K562 (cell line): ENCODE results near the gene CKAP2. TPM values are rescaled to one million over a fixed set of nuclear protein-coding genes. Genes with fewer than 3 reads are reported as not detected.
A peak's percentile ranks its signal among the peaks of the same experiment; 100 is the strongest.
"Not testable (repeated sequence)": the region's sequence is repeated elsewhere in the genome, so short reads cannot be mapped to it uniquely, and the experiment has no call there.

Experiments
- ATAC-seq: fragments of 200-7000 bp; cut with Tn5 transposase; 3 replicates; pipeline ENCODE4 v1.9.1; 2020; ENCODE audit warnings: moderate library complexity
- BruUV-seq: library from RNA; stranded (reverse); fragments of 400-500 nt; replicated peaks from 2 replicates; lab custom pipeline; 2021; lab: Mats Ljungman, UMichigan
- CTCF ChIA-PET: fragments of 300-600 bp; formaldehyde crosslinking; extraction: SDS; loops from one replicate; lab custom pipeline; 2021; ENCODE audit warnings: low intra/inter-chr PET ratio; lab: Yijun Ruan, JAX
- POLR2A ChIA-PET: fragments of 300-600, 350-650 bp; sonication (Branson Sonifier 250); formaldehyde crosslinking; extraction: SDS; loops from one replicate; lab custom pipeline; 2021; ENCODE audit warnings: antibody characterized with exemption, inconsistent platforms; lab: Yijun Ruan, JAX
- DNase-seq, 4 experiments: peaks; one replicate each; pipeline versions ENCODE4 v3.0.0 to v3.0.0-alpha.2; 2011 to 2018; ENCODE audit warnings: low spot score in 3 of 4, mixed read lengths in 3 of 4; ENCODE audit errors: extremely low read depth in 1 of 4
- FAIRE-seq: peaks from 2 replicates; lab custom pipeline; 2011; peaks lifted over from hg19 to GRCh38; lab: Jason Lieb, UNC
- H2AFZ ChIP-seq: 2 replicates; pipeline ENCODE4 v1.6.0; 2011; ENCODE audit warnings: low read depth, low read length, control low read depth, inconsistent platforms
- H3K27ac ChIP-seq: fragments of 200-600 bp; 3 replicates; pipeline ENCODE4 v1.8.0; 2011; ENCODE audit warnings: low read depth, mild to moderate bottlenecking, control low read depth, inconsistent platforms, low read length, moderate library complexity, mixed read lengths; ENCODE audit errors: extremely low read depth
- H3K27me3 ChIP-seq, 2 experiments: fragments of 300-600 bp in 1 of 2; 2 replicates in 1 of 2; 3 replicates in 1 of 2; pipeline versions ENCODE4 v1.6.0 to v1.8.0; 2011; ENCODE audit warnings: inconsistent platforms in 2 of 2, low read length in 2 of 2, mild to moderate bottlenecking in 1 of 2, mixed read lengths in 1 of 2, moderate library complexity in 1 of 2; ENCODE audit not compliant: control insufficient read depth in 2 of 2, insufficient read depth in 2 of 2
- H3K36me3 ChIP-seq: fragments of 300-600 bp; 3 replicates; pipeline ENCODE4 v1.8.0; 2011; ENCODE audit warnings: mild to moderate bottlenecking, low read length, inconsistent platforms; ENCODE audit not compliant: control insufficient read depth, insufficient read depth
- H3K4me1 ChIP-seq, 2 experiments: fragments of 200-600 bp in 1 of 2; replicated peaks in 1 of 2; 2 replicates in 1 of 2; 3 replicates in 1 of 2; pipeline versions ENCODE4 v1.5.1 to v1.8.0; 2011; ENCODE audit warnings: inconsistent platforms in 2 of 2, low read length in 2 of 2, mild to moderate bottlenecking in 1 of 2, mixed read lengths in 1 of 2, moderate library complexity in 1 of 2; ENCODE audit not compliant: control insufficient read depth in 2 of 2, insufficient read depth in 2 of 2
- H3K4me2 ChIP-seq: 2 replicates; pipeline ENCODE4 v1.6.1; 2011; ENCODE audit warnings: low read length, control low read depth, inconsistent platforms, mixed read lengths; ENCODE audit not compliant: insufficient read depth
- H3K4me3 ChIP-seq: fragments of 200-600 bp; sonication (generic), shearing (Covaris generic); 2 replicates; pipeline ENCODE4 v1.5.1; 2016; ENCODE audit warnings: control low read depth, inconsistent platforms
- H3K79me2 ChIP-seq: fragments of 200-600 bp; 3 replicates; pipeline ENCODE4 v1.8.0; 2011; ENCODE audit warnings: low read length, inconsistent platforms; ENCODE audit not compliant: control insufficient read depth, insufficient read depth
- H3K9ac ChIP-seq, 2 experiments: 2 replicates each; pipeline versions ENCODE4 v1.6.0 to v1.6.1; 2011; ENCODE audit warnings: low read depth in 2 of 2, low read length in 2 of 2, control low read depth in 1 of 2, inconsistent platforms in 1 of 2, mild to moderate bottlenecking in 1 of 2, mixed read lengths in 1 of 2; ENCODE audit not compliant: insufficient read depth in 1 of 2
- H3K9me1 ChIP-seq: one replicate; pipeline ENCODE4 v1.6.0; 2011; ENCODE audit warnings: inconsistent platforms, mild to moderate bottlenecking, low read length, moderate library complexity; ENCODE audit not compliant: control insufficient read depth, insufficient read depth
- H3K9me3 ChIP-seq: replicated peaks from 2 replicates; pipeline ENCODE4 v1.5.1; 2011; ENCODE audit warnings: low read depth, low read length, inconsistent platforms; ENCODE audit not compliant: control insufficient read depth, insufficient read depth
- H4K20me1 ChIP-seq: replicated peaks from 2 replicates; pipeline ENCODE4 v1.6.1; 2011; ENCODE audit warnings: low read length, inconsistent platforms, mixed read lengths; ENCODE audit not compliant: control insufficient read depth, insufficient read depth
- ZNF146 ChIP-seq: IDR thresholded peaks from one replicate; pipeline ENCODE4 v1.6.1; 2018; ENCODE audit warnings: missing compliant biosample characterization; ENCODE audit not compliant: unreplicated experiment
- WGBS: fragments of 100-300 bp; shearing (Covaris generic); methylation state at CpG from one replicate; pipeline ENCODE4 v1.1.6; 2016; ENCODE audit warnings: low coverage, mixed read lengths; ENCODE audit not compliant: insufficient coverage; ENCODE audit errors: missing lambda C conversion rate; 5-methylcytosine and 5-hydroxymethylcytosine counted together
- in situ Hi-C: fragments of 300-500 bp; cut with MboI; formaldehyde crosslinking; loops from 4 replicates; pipeline ENCODE4 v1.15.0; 2018; ENCODE audit warnings: inconsistent platforms, mixed read lengths
- intact Hi-C: fragments of 100-400 bp; cut with micrococcal nuclease; formaldehyde crosslinking; loops from 2 replicates; pipeline ENCODE4 v1.14.2; 2022
- polyA plus RNA-seq, 8 experiments: library from polyadenylated mRNA; depleted of rRNA in 4 of 8; stranded (reverse) in 5 of 8; unstranded in 3 of 8; fragments of >200 nt; fragmentation: Nextera tagmentation in 2 of 8; fragmentation: Illumina TruSeq in 1 of 8; extraction: Ambion mirVana in 2 of 8; extraction: Trizol in 1 of 8; gene quantifications; 2 replicates each; pipeline versions ENCODE4 v1.2.1 to v1.2.3, GENCODE V29; 2011 to 2014; ENCODE audit warnings: inconsistent platforms in 1 of 8, missing spikeins in 1 of 8
- total RNA-seq, 7 experiments: library from RNA; depleted of rRNA in 6 of 7; stranded (reverse); fragments of >200 nt in 6 of 7; fragmentation: Illumina TruSeq in 2 of 7; extraction: Trizol in 2 of 7; gene quantifications; 2 replicates each; pipeline versions ENCODE4 v1.2.1 to v1.2.3, GENCODE V29; 2011 to 2021; ENCODE audit warnings: low replicate concordance in 1 of 7

The CKAP2 gene
- total and polyA plus RNA-seq, 9 of the 15 experiments (the other 6 are each of a cell fraction or from before 2014, with no cell fraction given) = 21.9 to 63.5 (median 34.8) TPM

DNA sequence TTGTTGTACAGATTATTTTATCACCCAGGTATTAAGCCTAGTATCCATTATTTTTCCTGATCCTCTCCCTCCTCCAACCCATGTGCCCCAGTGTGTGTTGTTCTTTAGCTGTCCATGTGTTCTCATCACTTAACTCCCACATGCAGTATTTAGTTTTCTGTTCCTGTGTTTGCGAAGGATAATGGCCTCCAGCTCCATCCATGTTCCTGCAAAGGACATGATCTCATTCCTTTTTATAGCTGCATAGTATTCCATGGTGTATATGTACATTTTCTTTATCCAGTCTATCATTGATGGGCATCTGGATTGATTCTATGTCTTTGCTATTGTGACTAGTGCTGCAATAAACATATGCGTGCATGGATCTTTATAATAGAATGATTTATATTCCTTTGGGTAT lies 13.2 kb downstream of the CKAP2 start:
- POLR2A ChIA-PET = interaction anchor here (1.0 kb wide), 1 partner anchor 9 kb away, joined by 3 read pairs; no protein-coding TSS in a partner anchor

DNA sequence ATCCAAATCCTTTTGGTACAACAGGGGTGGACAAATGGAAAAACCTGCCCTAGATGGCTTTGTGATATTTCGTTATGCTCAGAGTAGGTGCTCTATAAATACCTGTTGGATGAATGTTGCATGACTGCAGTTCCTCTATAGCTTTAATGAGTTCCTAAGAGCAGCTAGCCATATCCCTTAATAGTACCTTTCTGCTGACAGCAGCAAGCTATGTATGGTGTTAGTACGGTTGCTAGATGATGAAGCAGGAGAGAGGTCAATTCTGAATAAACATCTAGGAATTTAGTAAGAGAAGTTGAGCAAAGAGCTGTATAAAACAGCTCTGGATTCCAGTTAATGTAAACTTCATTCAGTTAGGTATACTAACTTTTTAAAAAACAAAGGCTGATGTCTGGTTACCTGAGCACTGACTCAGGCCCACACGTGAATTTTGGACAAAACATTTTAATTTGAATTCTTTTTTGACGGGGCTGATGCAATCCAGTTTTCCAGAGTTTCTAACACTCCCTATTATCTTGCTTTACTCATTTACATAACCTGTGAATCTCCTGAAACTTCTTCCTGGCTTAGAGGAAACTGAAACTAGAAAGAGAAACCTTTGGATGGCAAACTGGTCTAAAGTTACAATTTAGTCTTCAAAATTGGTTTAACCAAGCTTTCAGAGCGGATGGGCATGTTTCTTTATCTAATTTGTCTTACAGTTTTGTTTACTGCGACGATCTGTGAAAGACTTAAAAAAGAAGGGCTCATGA lies 25.6 kb downstream of the CKAP2 start:
- intact Hi-C loops, H3K4me1 ChIP-seq, H3K27me3 ChIP-seq, H2AFZ ChIP-seq, POLR2A ChIA-PET, H3K79me2 ChIP-seq, BruUV-seq, H4K20me1 ChIP-seq, H3K36me3 ChIP-seq, in situ Hi-C loops, ATAC-seq, H3K9me3 ChIP-seq, FAIRE-seq, CTCF ChIA-PET, DNase-seq, H3K4me3 ChIP-seq, H3K27ac ChIP-seq, H3K4me2 ChIP-seq, H3K9me1 ChIP-seq, H3K9ac ChIP-seq: not testable (repeated sequence)
- WGBS = 67% methylated on average over 6 of the region's 7 CpGs

More for the DNA sequence above, 13.2 kb downstream of the CKAP2 start:
- H3K4me3 ChIP-seq, H3K9ac ChIP-seq, ATAC-seq, H2AFZ ChIP-seq, in situ Hi-C loops, intact Hi-C loops, H3K27ac ChIP-seq, H3K4me1 ChIP-seq, FAIRE-seq, H3K27me3 ChIP-seq, CTCF ChIA-PET, H3K4me2 ChIP-seq, DNase-seq, BruUV-seq: not testable (repeated sequence)
- 0 out of 3 replicates have a peak, but pooled peaks cover 11% of the 10 kb centered on the region for H3K79me2 ChIP-seq
- H3K36me3 ChIP-seq = peaks cover 70% of the 10 kb centered on the region
- 92% methylated on average over 2 of the region's 2 CpGs for WGBS
- TF ChIP-seq ZNF146 (CRISPR knock-in tag) = peak; percentile 34
- TF ChIP-seq, all 486 proteins: peak for 1; not testable (repeated sequence) for 485
- H4K20me1 ChIP-seq, H3K9me1 ChIP-seq, H3K9me3 ChIP-seq: not testable (repeated sequence)

DNA sequence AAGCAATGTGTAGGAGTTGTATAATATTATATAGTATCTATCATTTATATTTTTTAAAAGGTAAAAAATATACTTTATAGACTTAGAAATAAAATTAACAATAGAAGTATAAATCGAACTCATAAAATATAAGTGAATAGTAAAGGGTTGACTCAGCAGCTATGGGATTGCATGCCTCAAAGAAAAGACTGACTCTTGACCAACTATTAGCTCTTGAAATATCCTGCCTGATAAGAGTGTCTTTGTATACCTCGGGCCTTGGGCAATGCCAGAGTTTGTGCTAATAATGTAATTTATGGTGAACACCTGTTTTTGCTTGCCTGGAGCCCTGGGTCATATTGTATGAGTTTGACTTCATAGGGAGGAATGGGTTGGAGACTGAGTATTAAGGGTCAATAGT lies 31.8 kb downstream of the CKAP2 start:
- BruUV-seq, CTCF ChIA-PET, H3K36me3 ChIP-seq, H2AFZ ChIP-seq, H3K27me3 ChIP-seq, H3K27ac ChIP-seq, H3K79me2 ChIP-seq, H3K4me3 ChIP-seq, H3K9me3 ChIP-seq, H3K9ac ChIP-seq, intact Hi-C loops, ATAC-seq, in situ Hi-C loops, H4K20me1 ChIP-seq, H3K4me2 ChIP-seq, H3K4me1 ChIP-seq, POLR2A ChIA-PET, H3K9me1 ChIP-seq, DNase-seq: not testable (repeated sequence)
- FAIRE-seq = peak; percentile 32
- no CpG with 5 or more reads among the region's 2 CpGs for WGBS
